Measurements from ENCODE around the gene MAP3K5.

MAP3K5 gene

DNA sequence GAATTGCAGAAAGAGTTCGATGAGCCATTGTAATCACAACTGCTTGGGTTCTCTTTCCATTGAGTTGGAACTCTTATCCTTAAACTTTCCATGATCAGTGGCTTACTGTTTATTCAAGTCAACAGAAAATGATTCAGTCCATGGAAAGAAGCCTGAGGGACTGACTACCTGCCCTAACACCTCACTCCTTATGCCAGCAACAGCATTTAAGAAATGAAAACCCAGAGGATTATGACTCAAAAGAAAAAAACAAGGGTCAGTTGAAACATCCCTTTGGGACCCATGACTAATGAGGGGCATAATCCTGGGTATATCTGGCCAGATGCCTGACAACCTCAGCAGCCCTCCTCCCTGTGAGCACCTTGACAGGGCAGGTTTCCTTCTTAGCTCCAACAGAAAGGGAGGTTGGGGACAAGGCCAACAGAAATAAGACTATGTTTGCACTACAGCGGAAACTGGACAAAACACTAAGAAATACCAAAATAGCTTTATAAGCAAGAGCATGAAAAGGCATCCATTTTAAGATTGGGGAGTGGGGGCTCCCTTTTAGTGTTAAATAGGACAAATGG lies 106.7 kb downstream of the MAP3K5 start:
- DNase-seq (ENCODE audit: low read depth), result peak; percentile 93
- TF ChIP-seq, protein P1, sequence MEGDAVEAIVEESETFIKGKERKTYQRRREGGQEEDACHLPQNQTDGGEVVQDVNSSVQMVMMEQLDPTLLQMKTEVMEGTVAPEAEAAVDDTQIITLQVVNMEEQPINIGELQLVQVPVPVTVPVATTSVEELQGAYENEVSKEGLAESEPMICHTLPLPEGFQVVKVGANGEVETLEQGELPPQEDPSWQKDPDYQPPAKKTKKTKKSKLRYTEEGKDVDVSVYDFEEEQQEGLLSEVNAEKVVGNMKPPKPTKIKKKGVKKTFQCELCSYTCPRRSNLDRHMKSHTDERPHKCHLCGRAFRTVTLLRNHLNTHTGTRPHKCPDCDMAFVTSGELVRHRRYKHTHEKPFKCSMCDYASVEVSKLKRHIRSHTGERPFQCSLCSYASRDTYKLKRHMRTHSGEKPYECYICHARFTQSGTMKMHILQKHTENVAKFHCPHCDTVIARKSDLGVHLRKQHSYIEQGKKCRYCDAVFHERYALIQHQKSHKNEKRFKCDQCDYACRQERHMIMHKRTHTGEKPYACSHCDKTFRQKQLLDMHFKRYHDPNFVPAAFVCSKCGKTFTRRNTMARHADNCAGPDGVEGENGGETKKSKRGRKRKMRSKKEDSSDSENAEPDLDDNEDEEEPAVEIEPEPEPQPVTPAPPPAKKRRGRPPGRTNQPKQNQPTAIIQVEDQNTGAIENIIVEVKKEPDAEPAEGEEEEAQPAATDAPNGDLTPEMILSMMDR (IDR thresholded peaks at IDR 0.05; ENCODE audit: insufficient read depth, low read depth, low read length, missing control alignments), result no peak
- H3K4me3 ChIP-seq (ENCODE audit: low read length), result no peak overlapping the region

DNA sequence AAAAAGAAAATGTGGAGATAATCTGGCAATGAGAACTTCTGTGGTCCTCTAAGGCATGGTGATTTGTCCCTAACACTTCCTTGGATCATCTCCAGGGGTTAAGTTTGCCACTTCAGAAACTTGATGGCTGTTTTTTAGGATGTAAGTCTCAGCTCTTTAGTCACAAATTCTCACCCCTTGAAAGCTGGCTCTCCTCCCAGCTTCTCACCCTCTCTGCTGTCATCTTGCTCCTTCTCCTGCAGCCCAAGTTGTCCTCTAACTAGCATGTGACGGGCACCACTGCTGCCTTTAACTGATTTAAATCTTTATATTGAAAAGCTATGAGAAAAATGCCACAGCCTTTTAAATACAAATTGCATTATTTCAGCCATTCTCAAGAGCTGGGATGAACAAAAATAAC lies 107.8 kb downstream of the MAP3K5 start:
- H3K4me3 ChIP-seq (ENCODE audit: low read length), result no peak overlapping the region
- no peak for DNase-seq (ENCODE audit: low read depth)
- TF ChIP-seq, protein P1 (IDR thresholded peaks at IDR 0.05; ENCODE audit: insufficient read depth, low read depth, low read length, missing control alignments), result no peak

DNA sequence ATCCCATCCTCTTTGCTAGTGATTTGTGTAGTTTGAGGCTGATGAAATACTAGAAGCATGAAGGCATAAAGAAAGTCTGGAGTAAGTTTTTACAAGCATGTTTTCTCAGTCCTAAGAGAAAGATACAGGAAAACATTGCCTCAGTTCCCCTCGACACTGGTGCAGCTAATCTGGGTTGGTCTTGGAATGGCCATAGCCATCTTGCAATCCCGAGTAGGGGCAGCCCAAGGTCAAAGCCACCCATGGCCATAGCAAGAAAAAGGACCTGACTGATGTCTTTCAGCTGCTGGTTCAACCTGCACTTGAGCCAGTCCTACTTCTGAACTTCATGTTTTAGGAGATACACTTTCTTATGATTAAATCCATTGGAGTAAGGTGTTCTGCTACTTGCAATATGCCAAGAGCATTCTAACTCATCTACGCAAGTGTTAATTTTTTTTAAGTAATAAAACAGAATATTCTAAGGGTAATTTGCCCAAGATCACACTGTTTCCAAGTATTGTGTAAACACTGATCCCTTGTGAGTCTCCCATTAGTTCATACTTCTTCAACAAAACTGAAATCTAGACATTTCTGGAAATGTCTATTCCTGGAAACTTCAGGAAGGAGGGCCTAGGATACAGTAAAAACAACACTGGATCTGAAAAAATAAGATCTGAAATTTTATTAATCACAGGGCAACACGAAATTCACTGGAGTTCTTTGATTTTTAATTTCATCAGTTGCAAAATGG lies 108.9 kb downstream of the MAP3K5 start:
- no peak for DNase-seq (ENCODE audit: low read depth)
- no peak overlapping the region for H3K4me3 ChIP-seq (ENCODE audit: low read length)
- TF ChIP-seq, protein P1 (IDR thresholded peaks at IDR 0.05; ENCODE audit: insufficient read depth, low read depth, low read length, missing control alignments), result no peak

DNA sequence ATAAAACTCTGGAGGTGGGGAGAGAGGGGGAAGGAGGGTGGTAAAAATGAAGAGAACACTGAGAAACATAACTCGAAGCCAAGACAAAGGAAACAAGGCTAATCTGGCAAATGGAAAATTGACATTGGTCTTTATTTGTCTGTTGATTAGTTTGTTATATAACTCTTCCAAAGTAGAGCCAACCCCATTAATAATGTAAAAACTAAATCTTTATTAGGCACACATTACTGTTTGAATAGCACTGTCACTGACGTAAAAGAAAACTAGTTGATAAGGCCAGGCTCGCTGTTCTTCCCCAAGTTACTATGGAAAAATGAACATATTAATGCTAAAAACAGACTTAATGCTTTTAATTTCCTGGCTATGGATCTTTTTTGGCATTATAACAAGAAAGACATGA lies 110.0 kb downstream of the MAP3K5 start:
- no peak overlapping the region for H3K4me3 ChIP-seq (ENCODE audit: low read length)
- DNase-seq (ENCODE audit: low read depth), result no peak
- TF ChIP-seq, protein P1 (IDR thresholded peaks at IDR 0.05; ENCODE audit: insufficient read depth, low read depth, low read length, missing control alignments), result no peak

DNA sequence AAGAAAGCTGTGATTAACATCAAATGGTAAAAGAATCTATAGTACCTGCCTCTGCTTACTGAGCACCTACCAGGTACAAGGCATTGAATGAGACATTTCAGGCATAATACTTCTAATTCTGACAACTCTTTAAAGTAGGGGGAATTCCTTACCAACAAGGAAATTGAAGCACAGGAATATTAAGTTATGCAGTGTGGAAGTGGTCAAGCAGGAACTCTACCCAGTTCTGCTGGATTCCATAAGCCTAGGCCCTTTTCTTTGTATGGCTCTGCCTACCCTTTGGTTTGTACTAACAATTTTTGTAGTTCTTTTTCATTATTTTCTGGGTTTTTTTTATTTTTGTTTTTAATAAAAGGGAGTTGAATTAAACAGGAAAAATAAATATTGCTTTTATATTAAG lies 114.5 kb downstream of the MAP3K5 start:
- H3K4me3 ChIP-seq (ENCODE audit: low read length), result no peak overlapping the region
- TF ChIP-seq, protein P1 (IDR thresholded peaks at IDR 0.05; ENCODE audit: insufficient read depth, low read depth, low read length, missing control alignments), result no peak
- peak; percentile 85 for DNase-seq (ENCODE audit: low read depth)

DNA sequence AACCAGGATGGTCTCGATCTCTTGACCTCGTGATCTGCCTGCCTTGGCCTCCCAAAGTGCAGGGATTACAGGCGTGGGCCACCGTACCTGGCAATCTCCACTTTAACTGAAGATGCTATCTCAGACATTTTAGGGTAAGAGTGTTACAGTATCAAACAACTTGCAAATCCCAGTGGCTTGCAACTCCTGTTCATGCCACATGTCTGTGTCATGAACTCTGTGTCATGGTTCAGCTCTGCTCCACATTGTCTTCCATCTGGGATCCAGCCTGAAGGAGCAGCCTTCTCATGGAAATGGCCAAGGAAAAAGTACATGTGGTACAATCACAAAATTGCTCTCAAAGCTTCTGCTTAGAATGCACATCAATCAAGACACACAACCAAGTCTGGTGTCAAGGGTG lies 114.9 kb downstream of the MAP3K5 start:
- peak; percentile 38 for DNase-seq (ENCODE audit: low read depth)
- H3K4me3 ChIP-seq (ENCODE audit: low read length), result no peak overlapping the region
- TF ChIP-seq, protein P1 (IDR thresholded peaks at IDR 0.05; ENCODE audit: insufficient read depth, low read depth, low read length, missing control alignments), result no peak

DNA sequence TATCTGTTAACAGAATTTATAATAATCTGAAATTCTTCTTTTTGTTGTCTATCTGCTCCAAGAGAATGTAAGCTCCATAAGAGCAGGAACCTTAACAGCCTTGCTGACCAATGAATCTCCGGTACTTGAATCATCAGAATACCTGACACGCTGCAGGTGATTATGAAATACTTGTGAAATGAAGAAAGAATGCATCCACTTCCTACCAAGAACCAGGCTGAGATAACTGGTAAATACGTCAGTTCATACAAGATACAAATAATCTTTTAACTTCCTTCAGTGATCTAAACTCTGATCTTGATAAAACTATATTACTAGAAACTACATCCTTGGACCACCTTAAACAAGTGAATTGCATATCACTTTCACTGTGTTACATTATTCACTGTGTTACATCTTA lies 116.2 kb downstream of the MAP3K5 start:
- DNase-seq (ENCODE audit: low read depth), result peak; percentile 93
- H3K4me3 ChIP-seq (ENCODE audit: low read length), result no peak overlapping the region
- TF ChIP-seq, protein P1 (IDR thresholded peaks at IDR 0.05; ENCODE audit: insufficient read depth, low read depth, low read length, missing control alignments), result no peak
